Fibroblast of pulmonary artery (primary cell): ENCODE data around the gene AKR1C4.

Experiments used
- DNase-seq: peaks from one replicate; pipeline ENCODE4 v3.0.0-alpha.2; 2010; ENCODE audit warnings: low read depth
- H3K4me3 ChIP-seq: replicated peaks from 2 replicates; pipeline ENCODE4 v1.5.1; 2011; ENCODE audit warnings: low read depth, mild to moderate bottlenecking, control low read depth, low read length, moderate library complexity
- TF ChIP-seq, protein P1 (sequence below): IDR thresholded peaks from 2 replicates; pipeline ENCODE4 v1.5.1; 2011; ENCODE audit warnings: mild to moderate bottlenecking, control low read depth, low read length, inconsistent platforms; ENCODE audit errors: missing control alignments

The AKR1C4 gene

DNA sequence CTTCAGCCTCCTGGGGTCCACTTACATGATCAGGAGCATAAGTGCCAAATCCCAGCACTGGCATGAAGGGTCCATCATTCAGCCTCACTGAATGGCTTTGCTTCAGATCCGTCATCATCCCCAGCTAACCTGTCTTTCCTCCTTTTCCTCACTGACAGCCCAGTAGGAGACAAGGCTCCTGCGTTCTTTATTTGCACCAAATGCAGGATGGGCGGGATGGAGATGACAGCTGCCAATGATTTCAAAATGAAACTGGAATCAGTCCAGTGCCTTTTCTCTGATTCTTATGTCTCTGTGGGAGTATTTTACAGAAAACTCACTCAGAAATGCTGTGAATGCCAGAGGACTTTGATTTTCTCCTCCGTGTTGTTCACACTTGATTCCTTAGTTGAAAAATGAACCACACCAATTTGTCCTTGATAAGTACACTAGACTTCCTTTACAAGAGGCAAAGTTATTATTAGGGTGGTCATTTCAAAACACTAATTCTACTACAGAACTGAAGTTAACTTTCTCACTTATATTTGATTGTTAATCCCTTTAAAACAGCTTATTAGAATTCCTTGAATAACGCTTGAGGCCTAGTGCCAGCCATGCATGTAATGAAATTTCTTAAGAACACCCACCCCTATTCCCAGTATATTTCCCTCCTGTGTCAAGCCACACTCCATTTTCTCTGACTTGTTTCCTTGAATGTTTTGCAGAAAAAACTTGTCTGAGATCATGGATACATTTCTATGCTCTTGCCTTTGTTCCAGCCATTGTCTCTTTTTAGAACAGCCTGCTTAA is 11.5 kb upstream of the AKR1C4 start, which contains the start of gene AKR1C8:
TSS of gene AKR1C8 (minus strand) at position 164 of the 789 bp plus-strand sequence. CDS start at position 118, 46 bp downstream.
- H3K4me3 ChIP-seq: no peak within 1 kb of the TSS
- peak; percentile 21 for DNase-seq
- TF ChIP-seq, protein P1, sequence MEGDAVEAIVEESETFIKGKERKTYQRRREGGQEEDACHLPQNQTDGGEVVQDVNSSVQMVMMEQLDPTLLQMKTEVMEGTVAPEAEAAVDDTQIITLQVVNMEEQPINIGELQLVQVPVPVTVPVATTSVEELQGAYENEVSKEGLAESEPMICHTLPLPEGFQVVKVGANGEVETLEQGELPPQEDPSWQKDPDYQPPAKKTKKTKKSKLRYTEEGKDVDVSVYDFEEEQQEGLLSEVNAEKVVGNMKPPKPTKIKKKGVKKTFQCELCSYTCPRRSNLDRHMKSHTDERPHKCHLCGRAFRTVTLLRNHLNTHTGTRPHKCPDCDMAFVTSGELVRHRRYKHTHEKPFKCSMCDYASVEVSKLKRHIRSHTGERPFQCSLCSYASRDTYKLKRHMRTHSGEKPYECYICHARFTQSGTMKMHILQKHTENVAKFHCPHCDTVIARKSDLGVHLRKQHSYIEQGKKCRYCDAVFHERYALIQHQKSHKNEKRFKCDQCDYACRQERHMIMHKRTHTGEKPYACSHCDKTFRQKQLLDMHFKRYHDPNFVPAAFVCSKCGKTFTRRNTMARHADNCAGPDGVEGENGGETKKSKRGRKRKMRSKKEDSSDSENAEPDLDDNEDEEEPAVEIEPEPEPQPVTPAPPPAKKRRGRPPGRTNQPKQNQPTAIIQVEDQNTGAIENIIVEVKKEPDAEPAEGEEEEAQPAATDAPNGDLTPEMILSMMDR: no peak

DNA sequence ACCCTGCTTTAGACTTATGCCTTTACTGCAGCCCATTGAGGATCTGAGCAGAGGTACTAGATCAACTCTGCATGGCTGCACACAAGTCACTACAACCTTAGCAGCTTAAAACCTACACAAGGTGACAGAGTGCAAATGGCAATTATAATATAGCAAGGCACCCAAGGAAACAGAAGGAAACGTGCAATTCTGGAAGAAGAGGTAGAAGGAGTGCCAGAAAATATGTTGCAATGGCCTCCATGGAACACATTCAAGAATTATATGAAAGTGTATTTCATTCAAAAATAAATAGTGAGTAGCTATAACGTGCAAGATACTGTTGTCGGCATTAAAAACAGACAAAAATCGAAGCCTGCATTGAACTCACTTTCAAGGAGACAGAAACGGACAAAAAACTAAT is 8.8 kb upstream of the AKR1C4 start:
- TF ChIP-seq, protein P1: no peak
- no peak overlapping the region for H3K4me3 ChIP-seq
- DNase-seq: peak; percentile 38

DNA sequence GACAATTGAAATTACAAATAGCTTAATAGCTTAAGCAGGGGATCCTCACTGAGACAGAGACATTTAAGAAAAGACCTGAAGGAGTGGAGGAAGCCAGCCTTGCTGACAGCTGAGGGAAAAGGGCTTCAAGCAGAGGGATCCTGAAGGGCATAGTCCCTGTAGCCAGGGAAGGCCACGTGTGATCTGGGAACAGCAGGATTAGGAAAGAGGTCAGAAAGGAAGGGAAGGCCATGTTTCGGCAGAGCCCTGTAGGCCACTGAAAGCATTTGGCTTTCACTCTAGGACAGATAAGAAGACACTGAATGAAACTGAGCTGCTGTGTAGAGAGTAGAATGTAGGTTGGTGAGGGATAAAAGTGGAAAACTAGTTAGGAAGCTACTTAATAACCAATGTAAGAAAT is 8.3 kb upstream of the AKR1C4 start:
- TF ChIP-seq, protein P1: no peak
- no peak overlapping the region for H3K4me3 ChIP-seq
- peak; percentile 2 for DNase-seq

DNA sequence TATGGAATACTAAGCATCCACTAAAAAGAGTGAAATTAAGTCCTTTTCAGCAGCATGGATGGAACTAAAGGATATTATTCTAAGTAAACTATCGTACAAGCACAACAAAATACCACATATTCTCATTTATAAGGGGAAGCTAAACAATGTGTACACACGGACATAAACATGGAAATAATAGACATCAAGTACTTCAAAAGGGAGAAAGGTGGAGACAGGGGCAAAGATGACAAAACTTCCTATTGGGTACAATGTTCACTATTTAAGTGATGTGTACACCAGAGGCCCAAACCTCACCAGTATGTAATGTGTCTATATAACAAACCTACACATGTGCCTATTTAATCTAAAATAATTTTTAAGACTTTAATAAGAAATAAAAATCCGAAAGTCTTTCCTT is 2.2 kb upstream of the AKR1C4 start:
- TF ChIP-seq, protein P1: no peak
- no peak for DNase-seq

DNA sequence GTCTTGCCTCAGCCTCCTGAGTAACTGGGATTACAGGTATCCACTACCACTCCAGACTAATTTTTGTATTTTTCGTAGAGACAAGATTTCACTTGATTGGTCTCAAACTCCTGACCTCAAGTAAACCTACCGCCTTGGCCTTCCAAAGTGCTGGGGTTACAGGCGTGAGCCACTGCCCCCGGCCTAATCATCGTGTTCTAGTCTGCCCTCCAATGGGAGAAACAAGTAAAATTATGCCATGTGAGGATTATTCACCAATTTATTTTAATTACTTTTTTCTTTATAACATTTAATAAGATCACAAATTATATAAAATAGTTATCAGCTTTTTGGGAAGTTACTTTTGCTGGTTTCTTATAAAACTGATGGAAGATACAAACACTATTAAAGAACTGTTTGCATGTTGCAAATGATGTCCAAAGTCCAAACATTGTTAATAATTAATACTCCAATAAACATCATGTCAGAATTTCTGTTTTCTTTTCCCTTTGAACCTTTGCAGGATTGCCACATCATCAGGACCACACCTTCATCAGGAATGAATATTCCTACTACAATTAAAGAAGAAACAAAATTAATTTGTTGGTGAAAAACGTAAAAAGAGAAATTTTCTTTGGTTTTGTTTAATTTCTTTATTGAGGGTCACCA is 786 bp upstream of the AKR1C4 start:
- H3K4me3 ChIP-seq: no peak overlapping the region
- TF ChIP-seq, protein P1: no peak
- no peak for DNase-seq

More for the DNA sequence above, 2.2 kb upstream of the AKR1C4 start:
- H3K4me3 ChIP-seq: no peak overlapping the region

DNA sequence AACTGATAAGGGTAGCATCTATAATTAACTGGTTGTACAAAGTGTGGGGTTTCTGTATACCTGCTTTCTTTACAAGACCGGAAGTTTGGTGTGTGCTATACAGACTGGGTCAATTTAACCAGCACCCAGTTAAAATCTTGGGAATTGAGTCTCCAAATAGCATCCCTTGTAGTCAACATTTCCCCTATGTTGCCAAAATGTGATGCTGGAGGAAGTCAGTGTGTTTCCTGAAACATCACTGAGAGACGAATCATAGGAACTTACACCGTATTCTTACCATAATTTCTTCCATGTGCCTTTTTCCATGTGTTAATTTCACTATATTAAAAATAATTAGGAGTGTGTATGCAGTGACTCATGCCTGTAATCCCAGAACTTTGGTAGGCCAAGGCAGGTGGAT is 1.7 kb downstream of the AKR1C4 start:
- DNase-seq: peak; percentile 26
- TF ChIP-seq, protein P1: no peak
- H3K4me3 ChIP-seq: no peak overlapping the region
